GM20000 (cell line): Measurements from ENCODE around the gene SVBP.
"Not testable (repeated sequence)": the region's sequence is repeated elsewhere in the genome, so short reads cannot be mapped to it uniquely, and the experiment has no call there.

Source experiments
- DNase-seq: peaks from one replicate; pipeline ENCODE4 v3.0.0; 2012; ENCODE audit warnings: low spot score
- CTCF ChIP-seq: IDR thresholded peaks from 2 replicates; pipeline ENCODE4 v1.5.1; 2012; ENCODE audit warnings: mild to moderate bottlenecking, control low read depth; ENCODE audit errors: extremely low read depth, missing control alignments

SVBP gene

GRCh38 chr1:42815941-42816584 is 1.1 kb downstream of the SVBP start:
- no peak for TF ChIP-seq CTCF
- DNase-seq = peak; percentile 17

DNA sequence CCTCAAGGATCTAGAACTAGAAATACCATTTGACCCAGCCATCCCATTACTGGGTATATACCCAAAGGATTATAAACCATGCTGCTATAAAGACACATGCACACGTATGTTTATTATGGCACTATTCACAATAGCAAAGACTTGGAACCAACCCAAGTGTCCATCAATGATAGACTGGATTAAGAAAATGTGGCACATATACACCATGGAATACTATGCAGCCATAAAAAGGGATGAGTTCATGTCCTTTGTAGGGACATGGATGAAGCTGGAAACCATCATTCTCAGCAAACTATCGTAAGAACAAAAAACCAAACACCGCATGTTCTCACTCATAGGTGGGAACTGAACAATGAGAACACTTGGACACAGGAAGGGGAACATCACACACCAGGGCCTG is 2.4 kb downstream of the SVBP start:
- not testable (repeated sequence) for DNase-seq

DNA sequence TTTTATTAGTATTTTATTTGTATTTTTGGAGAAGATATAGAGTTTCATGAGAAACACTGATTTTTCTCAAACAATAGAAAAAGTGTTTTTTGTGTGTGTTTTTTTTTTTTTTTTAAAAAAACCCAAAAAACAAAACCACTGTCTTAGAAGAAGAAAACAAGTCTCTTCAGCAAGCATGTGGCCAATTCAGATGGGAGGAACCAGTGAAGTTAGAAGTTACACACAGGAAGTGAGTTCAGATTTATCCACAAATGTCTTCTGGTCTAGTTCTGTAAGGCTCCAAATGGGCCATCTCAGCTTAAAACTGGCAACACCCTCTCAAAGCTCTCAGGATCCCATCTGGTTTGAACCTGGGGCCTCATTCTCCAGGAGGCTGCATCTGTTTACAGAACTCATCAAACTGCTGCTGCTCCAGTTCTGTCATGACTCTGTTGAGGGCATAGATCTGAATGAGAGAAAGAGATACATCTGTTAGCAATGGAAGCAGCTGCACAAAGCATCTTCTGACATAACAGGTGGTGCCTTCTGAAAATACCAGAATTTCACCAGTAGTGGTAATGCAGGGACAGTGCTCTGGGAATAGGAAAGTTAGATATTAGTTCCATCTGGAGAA is 10.0 kb downstream of the SVBP start:
- TF ChIP-seq CTCF = no peak
- no peak for DNase-seq

- no peak for TF ChIP-seq CTCF
- no peak for DNase-seq
These were observed 10.6 kb downstream of the SVBP start for GRCh38 chr1:42806593-42806992.

DNA sequence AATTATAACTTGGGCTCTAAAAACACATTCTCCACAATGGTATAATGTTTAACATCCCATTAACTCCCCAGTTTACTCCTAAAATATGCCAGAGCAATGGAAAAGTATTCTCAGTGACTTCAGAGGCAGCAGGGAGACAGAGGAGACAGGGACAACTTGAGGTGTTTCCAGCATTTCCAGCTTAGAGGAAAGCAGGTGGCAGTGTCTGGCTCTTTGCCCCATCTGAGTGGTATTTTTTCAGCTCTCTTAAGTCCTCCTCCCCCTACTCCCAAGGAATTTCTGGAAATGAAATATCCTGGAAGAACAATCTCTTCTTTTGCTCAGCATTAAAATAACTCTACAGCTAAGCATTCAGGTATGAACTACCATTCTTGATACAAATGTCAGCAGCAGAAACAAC is 11.0 kb downstream of the SVBP start:
- no peak for TF ChIP-seq CTCF
- no peak for DNase-seq

- DNase-seq = no peak
- no peak for TF ChIP-seq CTCF
These were observed 15.2 kb downstream of the SVBP start for GRCh38 chr1:42801832-42802473.

DNA sequence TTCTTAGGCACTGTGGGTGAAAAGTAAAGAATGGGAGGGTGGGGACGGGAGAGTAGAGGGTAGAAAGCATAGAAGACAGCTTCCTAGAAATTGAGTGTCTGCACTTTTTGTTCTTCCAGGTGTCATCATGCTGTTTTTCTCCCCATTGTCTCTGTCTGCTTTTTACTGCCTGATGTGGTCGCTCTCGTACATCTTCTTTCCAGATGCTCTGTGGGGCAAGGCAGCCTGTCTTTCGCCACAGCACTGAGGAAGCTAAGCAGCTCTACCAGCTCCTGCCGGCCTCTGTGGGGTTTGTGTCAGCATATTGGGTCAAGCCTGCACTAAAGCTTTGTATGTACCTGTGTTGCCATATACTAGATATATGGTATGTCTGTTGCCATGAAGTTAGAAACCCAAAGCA is 19.2 kb downstream of the SVBP start:
- no peak for DNase-seq
- TF ChIP-seq CTCF = no peak
